ELR (cell line): ENCODE results near the gene SLC13A5.
"Not testable (repeated sequence)": the region's sequence is repeated elsewhere in the genome, so short reads cannot be mapped to it uniquely, and the experiment has no call there.

Experiments
- DNase-seq: peaks from one replicate; pipeline ENCODE4 v3.0.0-alpha.2; 2015; ENCODE audit warnings: low read depth

The SLC13A5 gene

DNA sequence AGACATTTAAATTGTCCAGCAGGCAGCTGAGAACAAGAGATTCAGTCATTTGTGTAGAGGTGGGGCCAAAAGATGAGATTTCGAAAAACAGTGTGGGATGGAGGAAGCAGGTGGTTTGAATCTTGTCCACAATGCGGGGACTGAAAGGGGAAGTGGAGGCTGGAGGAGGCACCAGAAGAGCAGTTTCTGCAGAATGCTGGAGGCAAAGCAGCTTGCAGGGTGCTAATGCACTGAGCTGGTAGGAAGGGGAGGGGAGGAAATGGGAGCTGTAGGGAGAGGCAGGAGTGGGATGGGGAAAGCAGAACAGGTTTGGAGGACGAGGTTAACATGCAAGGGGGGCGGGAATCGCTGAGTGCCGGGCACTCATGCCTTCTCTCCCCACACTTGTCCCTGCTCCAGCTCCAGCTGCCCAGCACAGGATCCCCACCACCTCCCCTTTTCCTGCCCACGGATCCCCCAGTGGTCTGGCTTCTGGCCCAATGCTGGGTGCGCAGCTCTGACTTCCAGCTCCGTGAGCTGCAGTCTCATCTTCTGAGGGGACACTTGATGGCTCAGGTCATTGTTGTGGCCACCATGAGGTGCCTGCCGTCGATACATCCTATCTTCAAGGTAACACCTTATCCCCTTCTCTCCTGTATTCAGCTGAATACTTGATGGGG lies 52.2 kb downstream of the SLC13A5 start:
- no peak for DNase-seq

GRCh38 chr17:6660101-6660500 lies 53.1 kb downstream of the SLC13A5 start:
- DNase-seq = no peak

GRCh38 chr17:6658411-6658810 lies 54.8 kb downstream of the SLC13A5 start:
- DNase-seq = not testable (repeated sequence)

- no peak for DNase-seq
Observed at GRCh38 chr17:6657633-6658287, 55.4 kb downstream of the SLC13A5 start.

DNA sequence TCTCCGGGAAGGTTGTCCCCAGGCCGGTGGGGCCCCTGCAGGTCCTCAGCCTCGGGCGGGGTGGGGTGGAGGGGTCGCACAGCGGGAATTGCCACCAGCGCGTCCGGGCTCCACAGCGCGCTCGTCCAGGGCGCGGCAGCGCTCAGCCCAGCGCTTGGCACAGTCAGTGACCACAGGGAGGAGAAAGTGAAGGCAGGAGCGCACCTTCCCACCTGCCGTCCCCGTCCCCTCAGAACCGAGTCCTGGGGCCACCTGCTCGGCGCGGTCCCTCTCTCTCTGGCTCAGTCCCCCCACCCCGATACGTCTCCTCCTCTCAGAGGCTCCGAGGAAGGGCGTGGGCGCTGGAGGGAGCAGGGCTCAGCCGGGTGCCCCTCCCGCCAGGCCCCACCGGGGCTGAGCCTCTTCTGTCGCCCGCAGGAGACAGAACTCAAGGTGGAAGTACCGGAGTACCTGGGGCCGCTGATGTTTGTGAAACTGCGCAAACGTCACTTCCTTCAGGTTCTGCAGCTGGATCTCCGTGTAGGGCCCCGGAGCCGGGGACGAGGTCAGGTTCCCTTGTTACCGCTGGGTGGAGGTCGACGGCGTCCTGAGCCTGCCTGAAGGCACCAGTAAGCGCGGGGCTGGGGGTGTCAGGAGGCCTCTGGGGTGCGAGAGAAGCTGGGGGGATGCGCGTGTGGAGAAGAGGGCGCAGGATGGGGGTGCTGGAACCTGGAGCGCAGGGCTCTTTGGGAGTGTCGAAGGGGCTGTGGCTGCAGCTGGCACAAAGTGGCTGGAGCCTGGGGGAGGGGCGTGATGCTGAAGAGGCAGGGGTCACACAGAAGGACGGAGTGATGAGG lies 56.2 kb downstream of the SLC13A5 start:
- DNase-seq = not testable (repeated sequence)

GRCh38 chr17:6655732-6656361 lies 57.3 kb downstream of the SLC13A5 start:
- DNase-seq = not testable (repeated sequence)

DNA sequence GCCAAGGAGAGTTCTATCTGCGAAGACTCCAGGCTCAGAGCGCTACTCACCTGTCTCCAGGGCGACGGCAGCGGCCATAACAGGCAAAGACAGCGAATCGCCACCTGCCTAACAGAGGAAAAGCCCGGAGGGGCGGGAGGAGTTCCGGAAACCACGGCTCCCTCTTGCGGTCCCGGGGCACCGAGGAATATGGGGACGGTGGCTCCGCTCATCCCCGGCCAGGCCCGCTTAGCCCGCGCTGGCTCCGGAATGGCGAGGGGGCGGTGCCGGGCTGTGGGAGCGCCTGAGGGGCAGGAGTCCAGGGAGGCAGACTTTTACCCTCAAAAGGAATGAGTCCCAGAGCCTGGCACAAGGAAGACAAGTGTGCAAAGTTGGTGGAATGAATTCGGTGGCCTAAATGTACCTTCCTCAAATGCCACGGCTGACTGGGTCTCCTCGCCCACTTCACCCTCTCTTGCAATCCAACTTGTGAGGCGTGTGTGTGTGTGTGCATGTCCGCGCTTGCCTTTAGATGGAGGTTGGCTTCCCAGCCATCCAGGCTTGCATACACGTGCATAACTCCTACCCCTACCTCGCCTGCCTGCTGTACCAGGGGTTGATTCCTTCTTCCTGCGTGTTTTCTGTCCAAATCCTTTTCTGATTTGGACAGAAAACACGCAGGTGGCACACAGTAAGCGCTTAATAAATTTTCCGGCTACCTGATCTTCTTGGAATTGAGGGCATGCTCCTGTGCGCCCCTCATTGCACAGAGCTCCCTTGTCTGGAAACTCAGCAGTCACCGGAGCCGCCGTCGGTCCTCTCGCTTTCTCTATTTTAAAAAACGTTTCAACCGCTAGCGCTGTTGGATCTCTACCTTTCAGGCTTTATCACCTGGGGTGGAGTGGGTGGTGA lies 58.1 kb downstream of the SLC13A5 start:
- DNase-seq = no peak

DNA sequence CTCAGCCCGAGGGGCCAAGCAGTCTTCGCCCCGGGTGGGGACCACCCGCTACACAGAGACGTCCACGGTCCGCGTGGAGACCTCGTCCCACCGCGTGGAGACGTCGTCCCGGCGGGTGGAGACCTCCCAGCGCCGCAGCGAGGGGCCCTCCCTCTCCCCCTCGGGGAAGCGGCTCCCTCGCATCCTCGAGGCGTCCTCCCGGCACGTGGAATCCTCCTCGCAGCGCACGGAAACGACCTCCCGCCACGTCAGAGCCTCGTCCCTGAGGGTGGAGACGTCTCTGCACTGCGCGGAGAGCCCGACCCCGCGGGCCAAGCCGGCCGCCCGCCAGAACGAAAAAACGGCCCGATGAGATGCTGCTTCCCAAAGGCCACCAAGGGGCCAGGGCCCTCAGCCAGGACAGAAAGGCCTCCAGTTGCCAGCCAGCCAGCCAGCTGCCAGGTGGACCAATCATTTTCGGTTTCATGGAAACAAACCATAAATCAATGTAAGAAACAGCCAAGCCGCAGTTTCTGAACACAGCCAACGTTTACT lies 61.2 kb downstream of the SLC13A5 start:
- DNase-seq = no peak

GRCh38 chr17:6651354-6651918 lies 61.7 kb downstream of the SLC13A5 start, which contains the start of the genes C17orf100 and MED31:
TSS of gene C17orf100 (plus strand) at chr17:6651762. CDS start at chr17:6651914, 152 bp downstream.
TSS of gene MED31 (minus strand) at chr17:6651605. CDS start at chr17:6651528, 77 bp downstream.
- DNase-seq = peak; percentile 95

- peak; percentile 45 for DNase-seq
Observed at GRCh38 chr17:6648181-6648580, 65.0 kb downstream of the SLC13A5 start.

- DNase-seq = peak; percentile 86
Observed at GRCh38 chr17:6643451-6644125, 69.6 kb downstream of the SLC13A5 start.

DNA sequence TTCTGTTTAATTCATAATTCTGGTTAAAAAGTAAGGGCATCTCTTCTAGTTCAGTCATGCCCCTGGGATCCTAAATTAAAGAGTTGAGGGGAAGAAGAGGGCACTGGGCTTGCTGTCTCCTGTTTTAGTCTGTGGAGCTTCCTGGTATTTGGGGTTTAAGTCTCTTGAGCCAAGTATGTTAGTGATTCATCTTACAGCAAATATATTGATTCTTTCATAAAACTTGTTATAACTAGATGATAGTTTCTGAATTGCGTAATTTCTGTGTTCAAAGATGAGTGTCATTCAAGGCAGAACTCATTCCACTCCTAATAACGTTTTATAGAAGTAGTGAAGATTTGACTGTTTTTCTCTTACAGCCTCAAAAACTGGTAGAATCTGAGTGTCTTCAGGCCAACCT lies 70.6 kb downstream of the SLC13A5 start:
- DNase-seq = peak; percentile 35

- DNase-seq = no peak
Observed at GRCh38 chr17:6641247-6641863, 71.8 kb downstream of the SLC13A5 start.

GRCh38 chr17:6640536-6641246 lies 72.5 kb downstream of the SLC13A5 start, which contains the start of the genes KIAA0753 and TXNDC17:
TSS of gene KIAA0753 (minus strand) at chr17:6640711. CDS start at chr17:6635103, 5,608 bp downstream.
TSS of gene TXNDC17 (plus strand) at chr17:6641060. CDS start at chr17:6641083, 23 bp downstream.
- DNase-seq = peak; percentile 93

- DNase-seq = peak; percentile 63
Observed at GRCh38 chr17:6639586-6640535, 73.3 kb downstream of the SLC13A5 start.

DNA sequence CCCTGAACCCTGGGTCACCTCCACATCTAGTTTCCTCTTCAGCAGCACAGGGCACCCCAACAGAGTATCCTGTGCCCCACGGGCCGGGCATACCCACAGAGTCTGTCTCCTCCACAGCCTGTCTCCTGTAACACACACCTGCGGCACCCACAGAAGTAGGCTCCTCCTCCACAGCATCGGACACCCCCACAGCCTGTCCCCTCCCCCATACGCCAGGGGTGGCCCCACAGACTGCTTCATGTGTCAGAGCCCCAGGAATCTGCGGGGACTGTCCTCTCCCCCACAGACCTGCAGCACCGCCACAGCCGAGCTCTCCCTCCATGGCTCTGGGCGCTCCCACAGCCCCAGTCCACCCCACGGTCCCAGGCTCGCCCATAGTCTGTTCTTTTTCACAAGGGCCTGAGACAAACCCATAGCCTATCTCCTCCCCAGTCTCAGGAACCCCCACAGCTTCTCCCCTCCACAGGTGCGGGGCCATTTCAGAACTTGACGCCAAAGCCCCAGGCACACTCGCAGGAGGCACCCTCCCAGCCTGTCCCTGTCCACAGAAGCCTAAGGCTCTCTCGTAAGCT lies 74.1 kb downstream of the SLC13A5 start:
- DNase-seq = no peak
